ENCODE measurements around the gene PHYKPL. TPM values are rescaled to one million over a fixed set of nuclear protein-coding genes. Genes with fewer than 3 reads are reported as not detected.

PHYKPL gene
- total and polyA plus RNA-seq, 2 donors (not counting 1 experiment from before 2014, with no cell fraction given) = 263 to 313 TPM

DNA sequence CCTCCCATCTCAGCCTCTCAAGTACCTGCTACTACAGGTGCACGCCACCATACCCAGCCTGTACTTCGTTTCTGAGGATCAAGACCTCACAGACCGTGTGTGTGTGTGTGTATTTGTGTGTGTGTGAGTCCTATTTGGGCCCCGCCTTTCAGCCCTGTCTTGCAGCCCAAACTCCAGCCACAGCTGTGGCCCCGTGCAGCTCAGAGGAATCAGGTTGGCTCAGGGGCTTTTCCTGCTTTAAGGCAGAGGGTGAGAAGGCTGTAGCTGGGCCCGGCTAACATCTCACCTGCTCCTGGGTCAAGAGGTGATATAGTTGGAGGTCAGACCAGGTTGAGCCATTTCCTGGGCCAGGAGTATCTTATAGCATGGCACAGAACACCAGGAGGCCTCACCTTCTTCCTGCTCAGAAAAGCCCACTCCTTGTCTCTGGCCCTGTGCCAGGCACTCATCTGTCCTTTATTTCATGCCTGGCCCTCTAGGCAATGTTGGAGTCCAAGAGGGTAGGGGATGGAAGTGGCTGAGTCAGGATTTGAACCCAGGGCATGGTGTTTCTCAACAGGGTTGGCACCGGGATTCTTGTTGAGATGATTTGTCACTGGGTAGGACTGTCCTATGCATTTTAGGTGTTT lies 1.6 kb upstream of the PHYKPL start:
- H3K4me3 Mint-ChIP-seq = no peak overlapping the region
- no peak for ATAC-seq (ENCODE audit: low read depth)

More for the DNA sequence above, 1.6 kb upstream of the PHYKPL start:
- DNase-seq = no peak
- H3K4me2 ChIP-seq (replicated peaks; ENCODE audit: low read depth, low read length, poor library complexity, severe bottlenecking) = no peak overlapping the region
- no peak overlapping the region for H3K27ac ChIP-seq (ENCODE audit: low read length in 2 of 2)
- ChIA-PET POLR2A (no interaction called here), CTCF (interaction anchor here (0.6 to 2.7 kb wide), 16 partner anchors 9 to 1302 kb away, joined by 3 to 12 read pairs (median 4); partner anchors contain the start of genes HNRNPAB and NHP2)
- intact Hi-C loops (cut with micrococcal nuclease) = loop anchor here (10.0 kb wide), 1 partner anchor 391 kb away; the partner anchor contains the start of gene CLK4
- no peak overlapping the region for H2AFZ ChIP-seq (ENCODE audit: insufficient read depth, low read depth, low read length, poor library complexity, severe bottlenecking)
- Mint-ChIP-seq H3K27ac (peak overlapping the region; percentile 41), H3K27me3 (no peaks in the 10 kb centered on the region), H3K9me3 (ENCODE audit: insufficient read depth) (no peaks in the 10 kb centered on the region), H3K4me1 (peaks cover 54% of the 10 kb centered on the region)
- no peak overlapping the region for H3K9ac ChIP-seq (ENCODE audit: low read length)
- H3K9me3 ChIP-seq (ENCODE audit: control extremely low read depth in 1 of 3, control insufficient read depth in 2 of 3, insufficient read depth in 1 of 3, low read length in 2 of 3) = no peaks in the 10 kb centered on the region
- 84% methylated on average over 6 of the region's 7 CpGs for WGBS (ENCODE audit: insufficient coverage)
- H3K79me2 ChIP-seq (ENCODE audit: control insufficient read depth, insufficient read depth, low read length) = peaks cover 28% of the 10 kb centered on the region
- H4K20me1 ChIP-seq (ENCODE audit: control insufficient read depth, insufficient read depth, low read length, poor library complexity, severe bottlenecking) = peaks cover 29% of the 10 kb centered on the region
- H3K4me1 ChIP-seq (ENCODE audit: control insufficient read depth in 2 of 2, insufficient read depth in 2 of 2, low read length in 2 of 2) = peaks cover 36 to 61% of the 10 kb centered on the region in 2 donors
- peaks cover 0 to 23% of the 10 kb centered on the region in 2 experiments for H3K36me3 ChIP-seq (replicated peaks in 1 of 2; ENCODE audit: control extremely low read depth in 1 of 2, control insufficient read depth in 1 of 2, extremely low read depth in 1 of 2, insufficient read depth in 2 of 2, low read length in 1 of 2)
- H3K27me3 ChIP-seq (replicated peaks in 1 of 4; ENCODE audit: control extremely low read depth in 1 of 4, control insufficient read depth in 3 of 4, insufficient read depth in 4 of 4, low read length in 3 of 4) = no peaks in the 10 kb centered on the region
- no peak for TF ChIP-seq EZH2 (IDR thresholded peaks at IDR 0.05; ENCODE audit: borderline replicate concordance, insufficient read depth, low read depth, low read length, poor library complexity, severe bottlenecking)
- TF ChIP-seq CTCF (IDR thresholded peaks at IDR 0.05) = no peak
- H3K4me3 ChIP-seq (ENCODE audit: control extremely low read depth in 1 of 5, extremely low read depth in 1 of 5, insufficient read depth in 1 of 5, low read depth in 2 of 5, low read length in 4 of 5) = no peak overlapping the region

All from B cell (primary cell).